Measurements from ENCODE around the gene NR4A1.

DNA sequence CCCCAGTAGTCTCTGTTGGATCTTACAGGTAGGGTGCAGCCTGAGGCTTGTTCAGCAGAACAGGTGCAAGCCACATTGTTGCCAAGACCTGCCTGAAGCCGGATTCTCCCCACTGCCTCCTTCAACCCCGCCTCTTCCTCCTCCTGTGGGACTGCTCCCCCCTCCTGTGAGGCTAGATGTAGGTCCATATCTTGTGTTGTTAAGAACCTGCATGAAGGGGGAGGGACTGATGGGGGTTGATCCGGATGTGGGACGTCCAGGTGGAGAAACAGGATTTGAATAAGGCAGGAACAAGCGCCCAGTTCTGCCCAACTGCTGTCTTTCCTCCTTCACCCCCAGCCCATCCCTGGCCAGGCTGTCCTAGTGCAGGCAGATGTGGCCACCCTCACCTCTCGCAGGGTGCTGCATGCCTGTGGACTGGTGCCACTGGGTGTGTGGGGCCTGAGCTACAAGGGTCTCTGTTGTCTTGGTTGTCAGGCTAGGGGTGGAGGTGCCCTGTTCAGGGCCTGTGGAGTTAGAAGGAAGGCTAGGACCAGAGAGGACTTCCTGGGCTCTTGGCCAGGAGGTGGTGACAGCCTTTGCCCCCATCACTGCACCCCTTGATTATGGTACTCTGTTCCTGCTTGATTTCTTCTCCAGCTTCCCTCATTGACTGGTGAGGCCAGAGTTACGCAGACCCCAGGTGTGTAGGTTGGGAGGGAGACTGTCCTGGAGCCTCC, 1.4 kb downstream of the NR4A1 start:
- TF ChIP-seq CTCF (optimal IDR thresholded peaks at IDR 0.05 in 1 of 3, IDR thresholded peaks at IDR 0.05 in 1 of 3, conservative IDR thresholded peaks at IDR 0.05 in 1 of 3; ENCODE audit: extremely low read depth in 1 of 3, insufficient read depth in 2 of 3, low read length in 3 of 3) (no peak), EZH2 (IDR thresholded peaks at IDR 0.05; ENCODE audit: low read length) (no peak)

Measured in keratinocyte (primary cell).